ENCODE measurements around the gene ECSIT.

DNA sequence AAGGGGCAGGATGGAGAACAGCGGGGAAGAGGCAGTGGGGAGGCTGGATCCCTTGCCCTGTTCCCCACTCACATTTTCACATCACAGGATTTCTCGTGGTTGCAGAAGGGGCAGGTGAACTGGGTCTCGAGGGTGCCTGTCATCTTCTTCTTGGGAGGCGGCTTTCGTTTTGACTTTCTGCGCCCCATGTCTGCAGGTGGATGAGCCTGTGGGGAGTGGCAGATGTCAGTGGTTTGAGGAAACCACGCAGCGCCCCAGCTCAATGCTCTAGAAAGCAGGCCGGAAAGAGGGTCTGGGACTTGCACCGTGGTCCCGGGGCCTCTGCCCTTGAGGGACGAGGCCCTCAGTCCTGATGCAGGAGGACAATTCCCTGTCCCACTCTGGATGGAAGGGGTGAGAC lies 25.2 kb upstream of the ECSIT start:
- TF ChIP-seq, protein P1, sequence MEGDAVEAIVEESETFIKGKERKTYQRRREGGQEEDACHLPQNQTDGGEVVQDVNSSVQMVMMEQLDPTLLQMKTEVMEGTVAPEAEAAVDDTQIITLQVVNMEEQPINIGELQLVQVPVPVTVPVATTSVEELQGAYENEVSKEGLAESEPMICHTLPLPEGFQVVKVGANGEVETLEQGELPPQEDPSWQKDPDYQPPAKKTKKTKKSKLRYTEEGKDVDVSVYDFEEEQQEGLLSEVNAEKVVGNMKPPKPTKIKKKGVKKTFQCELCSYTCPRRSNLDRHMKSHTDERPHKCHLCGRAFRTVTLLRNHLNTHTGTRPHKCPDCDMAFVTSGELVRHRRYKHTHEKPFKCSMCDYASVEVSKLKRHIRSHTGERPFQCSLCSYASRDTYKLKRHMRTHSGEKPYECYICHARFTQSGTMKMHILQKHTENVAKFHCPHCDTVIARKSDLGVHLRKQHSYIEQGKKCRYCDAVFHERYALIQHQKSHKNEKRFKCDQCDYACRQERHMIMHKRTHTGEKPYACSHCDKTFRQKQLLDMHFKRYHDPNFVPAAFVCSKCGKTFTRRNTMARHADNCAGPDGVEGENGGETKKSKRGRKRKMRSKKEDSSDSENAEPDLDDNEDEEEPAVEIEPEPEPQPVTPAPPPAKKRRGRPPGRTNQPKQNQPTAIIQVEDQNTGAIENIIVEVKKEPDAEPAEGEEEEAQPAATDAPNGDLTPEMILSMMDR (IDR thresholded peaks at IDR 0.05), result no peak
- no peak for TF ChIP-seq ZFX (IDR thresholded peaks at IDR 0.05; ENCODE audit: borderline replicate concordance)
